ENCODE data around the gene POLR3C. TPM values are rescaled to one million over a fixed set of nuclear protein-coding genes. Genes with fewer than 3 reads are reported as not detected.
"Not testable (repeated sequence)": the region's sequence is repeated elsewhere in the genome, so short reads cannot be mapped to it uniquely, and the experiment has no call there.

The POLR3C gene, protein sequence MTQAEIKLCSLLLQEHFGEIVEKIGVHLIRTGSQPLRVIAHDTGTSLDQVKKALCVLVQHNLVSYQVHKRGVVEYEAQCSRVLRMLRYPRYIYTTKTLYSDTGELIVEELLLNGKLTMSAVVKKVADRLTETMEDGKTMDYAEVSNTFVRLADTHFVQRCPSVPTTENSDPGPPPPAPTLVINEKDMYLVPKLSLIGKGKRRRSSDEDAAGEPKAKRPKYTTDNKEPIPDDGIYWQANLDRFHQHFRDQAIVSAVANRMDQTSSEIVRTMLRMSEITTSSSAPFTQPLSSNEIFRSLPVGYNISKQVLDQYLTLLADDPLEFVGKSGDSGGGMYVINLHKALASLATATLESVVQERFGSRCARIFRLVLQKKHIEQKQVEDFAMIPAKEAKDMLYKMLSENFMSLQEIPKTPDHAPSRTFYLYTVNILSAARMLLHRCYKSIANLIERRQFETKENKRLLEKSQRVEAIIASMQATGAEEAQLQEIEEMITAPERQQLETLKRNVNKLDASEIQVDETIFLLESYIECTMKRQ
- 14.9 TPM for total RNA-seq
- long read RNA-seq, transcript POLR3C-201 (15 exons, 1,851 nt), result major isoform, 24 of 28 reads
- long read RNA-seq, partial matches to known transcripts, result 1 of 28 reads
- long read RNA-seq, other reads (novel, unspliced or antisense), result 3 of 28 reads

DNA sequence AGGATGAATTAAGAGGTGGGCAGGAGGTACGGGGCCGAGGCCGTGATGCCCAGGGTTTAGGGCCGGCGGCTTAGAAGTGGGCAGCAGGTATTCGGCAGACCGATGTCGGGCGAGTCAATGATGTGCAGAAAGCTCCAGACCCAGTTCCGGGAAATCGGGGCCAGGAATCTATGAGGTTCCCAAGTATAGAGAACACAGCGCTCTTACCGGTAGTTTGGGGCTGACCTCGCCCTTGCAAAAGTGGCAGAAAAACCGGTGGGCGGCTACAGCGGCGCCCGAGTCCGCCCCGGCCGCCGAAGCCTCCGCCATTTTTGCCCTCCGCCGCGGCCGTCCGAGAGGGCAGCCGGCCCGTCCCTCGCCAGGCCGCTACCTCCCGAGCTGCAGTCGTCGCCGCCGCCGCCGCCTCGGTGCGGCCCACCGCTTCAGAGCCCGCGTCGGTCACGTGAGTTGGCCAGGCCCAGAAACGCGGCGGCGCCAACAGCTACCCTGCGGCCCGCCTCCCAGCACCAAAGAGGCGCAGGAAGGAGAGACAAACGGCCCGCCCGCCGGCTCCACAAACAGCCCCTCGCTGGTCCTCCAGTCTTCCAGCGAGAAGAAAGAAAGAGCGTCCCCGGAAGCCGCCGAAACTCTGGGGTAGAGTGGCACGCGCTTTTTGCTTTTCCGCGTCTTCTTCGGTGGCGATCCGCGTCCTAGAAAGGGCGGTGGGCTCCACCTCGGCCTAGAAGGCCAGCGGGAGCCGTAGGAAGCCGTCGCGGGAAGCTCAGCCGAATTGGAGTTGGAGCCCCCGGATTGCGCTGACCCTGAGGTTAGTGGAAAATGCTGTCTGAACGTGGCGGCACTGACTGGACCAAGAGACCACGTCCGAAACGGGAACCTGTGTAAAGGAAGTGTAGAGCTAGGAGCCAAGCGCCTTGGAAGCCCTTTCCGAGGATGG, at the start of gene POLR3C, which contains the start of gene RNF115:
TSS of gene POLR3C (plus strand) at position 636 of the 934 bp plus-strand sequence. CDS start 1,577 bp downstream, outside the sequence.
TSS of gene RNF115 (minus strand) at position 531 of the 934 bp plus-strand sequence. CDS start at position 309, 222 bp downstream.
- intact Hi-C loops (cut with micrococcal nuclease), result no loop called here
- DNase-seq, result peak; percentile 96
- peak; percentile 97 for ATAC-seq

DNA sequence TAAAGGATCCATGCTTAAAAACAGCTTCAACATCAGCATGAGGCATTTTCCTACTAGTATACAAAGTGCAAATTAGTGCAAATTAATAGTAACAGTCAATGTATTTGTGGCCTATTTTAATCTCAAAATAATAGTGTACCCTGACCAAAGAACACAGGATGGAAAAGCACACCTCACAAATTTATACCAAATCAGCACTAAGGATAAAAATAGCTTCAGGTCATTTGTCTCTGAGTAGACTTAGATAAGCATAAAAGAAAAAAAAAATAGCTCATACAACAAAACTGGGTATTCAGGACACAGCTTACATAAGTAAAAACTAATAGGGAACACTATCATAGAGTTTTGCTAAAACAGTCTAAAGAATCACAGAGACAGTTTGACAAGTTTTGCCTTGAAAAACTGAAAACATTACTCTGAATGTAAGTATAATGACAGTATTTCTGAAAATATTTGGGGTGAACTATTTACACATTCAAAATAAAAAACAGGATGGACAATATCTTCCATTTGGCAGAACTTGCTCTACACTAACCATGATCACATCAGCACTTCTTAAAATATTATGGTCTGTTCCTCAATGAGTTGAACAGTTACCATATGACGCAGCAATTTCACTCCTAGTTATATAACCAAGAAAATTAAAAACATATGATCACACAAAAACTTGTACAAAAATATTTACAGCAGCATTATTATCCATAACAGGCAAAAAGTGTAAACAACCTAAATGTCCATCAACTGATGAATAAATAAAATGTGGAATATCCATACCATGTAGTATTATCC, 46.4 kb upstream of the POLR3C start:
- peak; percentile 71 for ATAC-seq
- no peak for DNase-seq
- intact Hi-C loops (cut with micrococcal nuclease), result no loop called here

DNA sequence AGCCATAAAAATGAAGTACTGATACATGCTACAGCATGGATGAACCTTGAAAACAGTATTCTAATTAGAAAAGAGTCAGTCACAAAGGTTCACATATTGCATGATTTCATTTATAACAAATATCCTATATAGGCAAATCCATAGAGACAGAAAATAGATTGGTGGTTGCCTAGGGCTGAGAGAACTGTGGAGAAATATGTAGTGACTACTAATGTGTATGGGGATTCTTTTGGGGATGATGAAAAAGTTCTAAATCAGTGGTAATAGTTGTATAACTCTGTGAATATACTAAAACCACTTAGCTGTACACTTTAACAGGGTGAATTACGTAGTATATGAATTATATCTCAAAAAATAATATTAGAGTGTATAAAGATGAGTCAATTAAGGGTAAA, 45.9 kb upstream of the POLR3C start:
- ATAC-seq (peak; percentile 12), DNase-seq (no peak)
- intact Hi-C loops (cut with micrococcal nuclease), result no loop called here

DNA sequence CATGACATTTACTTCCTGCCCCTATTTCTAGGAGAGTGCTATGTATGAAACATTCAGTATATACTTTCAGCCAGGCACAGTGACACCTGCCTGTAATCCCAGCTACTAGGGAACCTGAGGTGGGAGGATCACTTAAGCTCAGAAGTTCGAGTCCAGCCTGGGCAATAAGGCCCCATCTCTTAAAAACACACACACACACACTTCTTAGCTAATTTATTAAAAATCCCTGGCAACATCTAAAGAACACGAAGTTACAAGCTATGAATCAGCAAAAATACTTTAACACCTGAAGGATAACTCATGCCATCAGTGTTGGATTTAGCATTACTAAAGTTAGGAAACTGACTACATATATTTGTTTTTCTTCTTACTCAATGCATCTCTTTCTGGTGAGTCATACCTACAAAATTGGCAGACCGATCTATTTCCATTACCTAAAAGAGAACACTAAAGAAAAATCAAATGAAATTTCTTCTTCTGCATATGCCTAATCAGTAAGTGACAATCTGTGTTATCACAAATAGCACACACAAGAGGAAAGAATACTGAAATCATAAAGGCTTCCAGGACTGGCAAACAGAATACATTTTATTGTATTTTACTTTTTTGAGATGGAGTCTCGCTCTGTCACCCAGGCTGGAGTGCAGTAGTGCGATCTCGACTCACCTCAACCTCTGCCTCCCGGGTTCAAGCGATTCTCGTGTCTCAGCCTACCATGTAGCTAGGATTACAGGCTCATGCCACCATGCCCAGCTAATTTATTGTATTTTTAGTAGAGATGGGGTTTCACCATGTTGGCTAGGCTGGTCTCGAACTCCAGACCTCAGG, 41.5 kb upstream of the POLR3C start:
- no peak for DNase-seq
- peak; percentile 32 for ATAC-seq

DNA sequence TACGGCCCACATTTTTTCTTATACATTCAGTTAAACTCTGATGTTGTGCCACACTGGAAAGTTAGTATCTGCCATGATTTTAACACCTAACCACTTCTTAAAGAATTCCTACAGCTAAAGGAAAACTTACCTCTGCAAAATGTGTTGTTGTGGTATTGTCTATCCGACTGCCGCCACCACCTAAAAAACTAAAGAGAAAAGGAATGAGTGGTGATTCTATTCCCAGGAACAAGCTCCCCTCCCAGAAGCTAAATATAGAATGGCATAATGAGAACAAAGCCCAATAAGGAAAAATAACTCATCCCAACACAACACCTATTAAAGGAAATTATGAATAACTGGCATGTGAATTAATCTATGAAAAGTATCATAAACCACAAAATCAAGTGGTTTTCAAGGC, 39.6 kb upstream of the POLR3C start:
- peak; percentile 53 for ATAC-seq
- intact Hi-C loops (cut with micrococcal nuclease), result no loop called here
- DNase-seq, result no peak

More for the DNA sequence above, 41.5 kb upstream of the POLR3C start:
- intact Hi-C loops (cut with micrococcal nuclease), result no loop called here

DNA sequence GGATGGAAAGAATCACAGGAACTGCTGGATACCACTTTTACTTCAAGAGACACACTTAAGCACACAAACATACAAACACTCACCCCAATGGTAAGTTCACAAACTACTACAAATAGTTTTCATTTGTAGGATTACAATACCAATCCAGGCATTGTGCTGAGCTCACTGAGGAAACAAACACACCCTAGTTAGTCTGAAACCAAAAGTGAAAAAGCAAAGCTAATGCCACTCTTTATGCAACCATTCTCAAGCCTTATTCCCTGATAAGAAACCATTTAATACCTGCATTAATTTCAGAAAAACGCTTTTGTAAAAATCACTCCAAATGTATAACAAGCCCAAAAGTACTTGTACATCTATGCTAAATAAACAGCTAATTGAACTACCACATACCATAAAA, 38.5 kb upstream of the POLR3C start:
- DNase-seq (no peak), ATAC-seq (no peak)
- intact Hi-C loops (cut with micrococcal nuclease), result no loop called here

DNA sequence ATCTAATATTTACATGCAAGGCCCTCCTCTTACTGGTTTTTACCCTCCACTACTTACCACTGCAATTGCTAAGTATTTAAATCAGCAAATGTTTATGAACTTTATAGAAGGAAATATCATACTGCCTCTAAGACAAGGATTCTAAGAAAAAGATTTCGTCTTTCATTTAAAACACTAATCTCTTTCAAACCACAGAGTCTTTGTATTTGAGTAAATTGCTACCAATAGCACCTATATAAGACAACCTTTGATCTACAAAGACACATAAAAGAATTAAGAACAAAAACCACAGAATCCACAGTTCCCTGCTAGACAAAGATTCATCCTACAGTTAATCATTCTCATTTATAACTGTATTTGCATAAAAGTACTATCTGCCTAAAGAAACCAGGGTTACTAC, 37.7 kb upstream of the POLR3C start:
- DNase-seq, result no peak

DNA sequence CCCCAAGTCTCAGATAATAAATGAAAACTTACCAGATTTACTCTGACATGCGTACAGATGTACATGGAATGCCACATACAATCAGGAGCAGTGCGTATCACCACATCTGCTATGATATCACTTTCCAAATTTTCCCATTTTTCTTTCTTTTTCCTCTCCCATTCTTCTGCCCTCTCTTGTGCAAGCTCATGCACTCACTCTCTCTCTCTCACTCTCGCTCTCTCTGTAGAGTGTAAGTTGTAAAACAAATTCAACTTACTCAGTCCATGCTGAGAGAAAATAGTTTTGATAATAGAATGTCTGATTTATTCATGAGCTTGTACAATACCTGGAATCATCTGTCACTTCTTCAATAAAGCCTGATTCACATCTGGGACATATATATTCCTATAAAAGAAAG, 35.4 kb upstream of the POLR3C start:
- DNase-seq (no peak), ATAC-seq (no peak)
- intact Hi-C loops (cut with micrococcal nuclease), result no loop called here

More for the DNA sequence above, 37.7 kb upstream of the POLR3C start:
- intact Hi-C loops (cut with micrococcal nuclease), result no loop called here
- ATAC-seq, result no peak

DNA sequence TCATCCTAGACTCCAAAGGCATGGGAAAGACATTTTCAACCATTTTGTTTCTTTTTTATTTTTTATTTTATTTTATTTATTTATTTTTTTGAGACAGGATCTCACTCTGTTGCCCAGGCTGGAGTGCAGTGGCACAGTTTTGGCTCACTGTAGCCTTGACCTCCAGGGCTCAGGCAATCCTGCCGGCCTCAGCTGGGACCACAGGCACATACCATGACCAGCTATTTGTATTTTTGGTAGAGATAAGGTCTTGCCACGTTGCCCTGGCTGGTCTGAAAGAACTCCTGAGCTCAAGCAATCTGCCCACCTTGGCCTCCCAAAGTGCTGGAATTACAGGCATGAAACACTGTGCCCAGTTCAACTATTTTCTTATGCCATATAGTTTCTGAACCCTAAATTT, 32.1 kb upstream of the POLR3C start:
- DNase-seq; intact Hi-C loops (cut with micrococcal nuclease): not testable (repeated sequence)
- peak; percentile 57 for ATAC-seq

DNA sequence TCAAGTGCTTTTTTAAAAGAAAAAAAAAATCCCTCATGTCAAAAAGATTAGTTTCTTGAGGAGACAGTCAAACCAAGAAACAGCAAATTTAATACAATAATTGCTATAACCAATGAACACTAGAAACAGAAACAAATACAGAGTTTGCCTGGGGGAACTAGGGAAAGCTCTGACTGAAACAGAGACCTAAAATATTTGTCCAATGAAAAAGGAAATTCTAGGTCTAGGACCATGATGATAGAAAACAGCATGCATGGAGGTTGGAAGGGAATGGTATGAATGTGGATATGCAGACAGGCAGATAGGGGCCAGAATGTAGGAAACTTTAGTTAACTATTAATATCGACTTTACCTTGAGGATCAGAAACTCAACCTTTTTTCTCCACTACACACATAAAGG, 31.5 kb upstream of the POLR3C start:
- DNase-seq (no peak), ATAC-seq (no peak)
- intact Hi-C loops (cut with micrococcal nuclease), result no loop called here

DNA sequence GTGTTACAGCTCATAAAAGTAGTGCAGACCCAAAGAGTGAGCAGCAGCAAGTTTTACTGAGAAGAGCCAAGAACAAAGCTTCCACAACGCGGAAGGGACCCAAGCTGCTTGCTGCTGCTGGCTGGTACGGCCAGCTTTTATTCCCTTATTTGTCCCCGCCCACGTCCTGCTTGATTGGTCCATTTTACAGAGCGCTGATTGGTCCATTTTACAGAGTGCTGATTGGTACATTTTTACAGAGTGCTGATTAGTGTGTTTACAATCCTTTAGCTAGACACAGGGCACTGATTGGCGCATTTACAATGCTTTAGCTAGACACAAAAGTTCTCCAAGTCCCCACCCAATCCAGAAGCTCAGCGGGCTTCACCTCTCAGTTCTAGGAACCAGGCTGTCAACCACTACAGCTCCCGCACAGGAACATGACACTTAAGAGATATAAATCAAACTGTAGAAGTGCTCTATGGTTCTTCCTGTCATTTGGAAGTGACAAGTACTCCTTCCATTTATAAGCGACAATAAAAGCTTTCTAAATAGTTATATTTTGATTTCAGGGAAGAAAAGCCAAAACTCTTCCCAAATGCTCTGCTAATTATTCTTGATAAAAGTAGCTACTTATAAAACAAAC, 28.6 kb upstream of the POLR3C start:
- no peak for DNase-seq
- ATAC-seq, result no peak
- intact Hi-C loops (cut with micrococcal nuclease), result no loop called here

DNA sequence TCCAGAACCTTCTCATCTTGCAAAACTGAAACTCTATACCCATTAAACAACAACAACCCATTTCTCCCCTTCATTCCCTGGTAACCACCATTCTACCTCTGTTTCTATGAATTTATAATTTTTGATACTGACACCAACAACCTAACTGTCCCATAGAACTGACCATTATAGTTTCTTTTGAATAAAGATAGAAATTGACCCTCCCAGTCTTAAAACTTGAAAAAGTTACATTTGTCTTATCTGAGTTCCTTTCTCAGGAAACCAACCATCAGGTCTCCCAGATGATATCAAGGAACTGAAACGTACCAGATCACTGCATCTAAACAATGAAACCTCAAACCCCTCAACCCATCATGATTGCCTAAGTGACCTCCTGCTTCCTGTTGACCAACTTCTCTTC, 27.2 kb upstream of the POLR3C start:
- DNase-seq, result no peak
- intact Hi-C loops (cut with micrococcal nuclease), result no loop called here
- ATAC-seq, result no peak

DNA sequence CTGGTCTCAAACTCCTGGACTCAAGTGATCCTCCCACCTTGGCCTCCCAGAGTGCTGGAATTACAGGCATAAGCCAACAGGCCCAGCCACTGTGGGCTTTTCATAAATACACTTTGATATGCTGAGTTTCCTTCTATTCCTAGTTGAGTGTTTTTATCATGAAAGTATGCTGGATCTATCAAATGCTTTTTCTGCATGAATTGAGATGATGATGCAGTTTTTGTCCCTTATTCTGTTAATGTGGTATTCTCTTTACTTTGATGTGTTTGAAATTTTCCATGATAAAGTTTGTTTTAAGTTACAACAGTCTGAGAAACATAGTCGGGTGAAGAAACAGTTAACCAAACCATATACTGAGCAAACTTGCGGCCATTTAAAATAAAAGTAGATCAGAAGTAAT, 24.2 kb upstream of the POLR3C start:
- DNase-seq (no peak), ATAC-seq (no peak)
- intact Hi-C loops (cut with micrococcal nuclease), result no loop called here

DNA sequence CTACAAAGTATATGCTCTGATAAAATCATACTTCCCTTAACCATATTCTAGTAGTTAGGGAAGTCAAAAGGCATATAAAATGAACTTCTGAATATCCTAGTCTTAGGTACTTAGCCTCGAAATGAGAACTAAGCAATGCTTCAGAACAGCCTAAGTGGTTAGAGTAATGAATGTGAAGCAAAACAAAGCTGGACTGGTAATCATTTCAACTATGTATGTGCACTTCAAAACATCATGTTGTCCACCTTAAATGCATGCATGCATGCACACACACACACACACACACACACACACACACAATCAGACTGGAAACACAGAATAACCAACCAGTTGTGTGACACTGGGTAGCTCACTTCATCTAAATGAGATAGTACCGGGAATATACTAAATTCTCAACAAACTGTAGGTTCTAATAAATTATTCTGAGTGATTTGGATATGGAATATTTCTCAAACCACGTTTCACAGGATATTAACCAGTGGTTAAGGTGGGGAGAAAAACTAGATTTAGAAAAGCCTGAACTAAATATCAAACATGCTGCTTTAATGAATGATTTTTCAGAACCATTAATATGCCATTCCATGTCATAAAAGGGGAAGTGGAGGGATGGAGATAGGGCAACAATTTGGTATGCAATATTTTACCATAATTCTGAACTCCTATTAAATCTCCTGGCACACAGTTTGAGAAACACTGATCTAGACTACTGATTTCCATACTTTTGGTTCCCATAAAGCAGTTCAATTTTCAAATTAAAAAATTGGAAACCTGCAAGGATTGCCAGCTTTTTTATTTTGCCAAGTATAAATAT, 19.6 kb upstream of the POLR3C start:
- ATAC-seq, result no peak
- no peak for DNase-seq
- intact Hi-C loops (cut with micrococcal nuclease), result no loop called here

DNA sequence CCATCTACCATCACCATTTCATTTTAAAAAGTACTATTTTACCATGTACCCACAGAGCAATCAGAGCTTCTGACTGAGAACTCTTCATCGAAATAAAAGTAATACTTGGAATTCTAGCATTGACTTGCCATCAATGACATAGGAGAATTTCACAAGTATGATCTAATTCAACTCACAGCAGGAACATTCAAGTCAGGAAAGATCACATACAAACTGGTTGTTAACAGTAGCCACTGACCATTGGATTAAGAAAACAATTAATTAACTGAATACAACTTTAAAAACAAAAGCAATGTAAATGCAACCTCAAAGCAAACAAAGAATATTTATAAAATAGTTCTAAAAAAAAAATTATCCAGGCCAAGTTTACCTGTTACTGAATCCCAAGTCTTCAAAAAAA, 18.9 kb upstream of the POLR3C start:
- intact Hi-C loops (cut with micrococcal nuclease), result no loop called here
- no peak for ATAC-seq
- DNase-seq, result no peak

DNA sequence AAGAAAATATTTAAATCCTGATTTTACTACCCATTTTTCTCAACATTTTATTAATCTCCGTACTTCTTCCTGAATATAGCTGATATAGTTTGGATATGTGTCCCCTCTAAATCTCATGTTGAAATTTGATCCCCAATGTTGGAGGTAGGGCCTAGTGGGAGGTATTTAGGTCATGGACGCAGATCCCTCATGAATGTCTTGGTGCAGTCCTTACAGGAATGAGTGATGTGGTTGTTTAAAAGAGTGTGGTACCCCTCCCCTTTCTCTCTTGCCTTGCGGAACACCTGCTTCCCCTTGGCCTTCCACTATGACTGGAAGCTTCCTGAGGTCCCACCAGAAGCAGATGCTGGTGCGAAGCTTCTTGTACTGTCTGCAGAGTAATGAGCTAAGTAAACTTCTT, 17.6 kb upstream of the POLR3C start:
- intact Hi-C loops (cut with micrococcal nuclease), result no loop called here
- ATAC-seq (no peak), DNase-seq (no peak)

DNA sequence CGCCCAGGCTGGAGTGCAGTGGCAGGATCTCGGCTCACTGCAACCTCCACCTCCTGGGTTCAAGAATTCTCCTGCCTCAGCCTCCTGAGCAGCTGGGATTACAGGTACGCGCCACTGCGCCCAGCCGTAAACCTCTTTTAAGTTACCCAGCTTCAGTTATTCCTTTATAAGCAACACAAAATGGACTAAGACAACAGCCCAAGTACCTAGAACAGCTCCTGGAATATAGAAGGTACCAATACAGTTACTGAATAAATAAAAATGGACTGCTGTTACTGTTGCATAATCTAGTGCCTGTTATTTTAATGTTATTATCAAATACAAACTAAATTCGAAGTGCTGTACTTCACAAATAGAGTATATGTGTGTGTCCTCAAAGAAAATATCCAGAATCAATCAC, 17.2 kb upstream of the POLR3C start:
- intact Hi-C loops (cut with micrococcal nuclease), result no loop called here

More for the DNA sequence above, 17.2 kb upstream of the POLR3C start:
- no peak for ATAC-seq
- no peak for DNase-seq

All from left ventricle myocardium superior (tissue), 1 donor.